Activated CD4-positive, alpha-beta T cell treated with anti-CD3 and anti-CD28 coated beads, Interleukin-2, Interleukin-4, amounts not matched to agents 100 ng/mL and 50 ng/mL, durations not matched to agents 16 hours and 8 hours (primary cell): ENCODE measurements around the gene CAPN7.

Source experiments
- DNase-seq: peaks from one replicate; pipeline ENCODE4 v3.0.0-alpha.2; 2020; ENCODE audit warnings: low spot score

The CAPN7 gene

DNA sequence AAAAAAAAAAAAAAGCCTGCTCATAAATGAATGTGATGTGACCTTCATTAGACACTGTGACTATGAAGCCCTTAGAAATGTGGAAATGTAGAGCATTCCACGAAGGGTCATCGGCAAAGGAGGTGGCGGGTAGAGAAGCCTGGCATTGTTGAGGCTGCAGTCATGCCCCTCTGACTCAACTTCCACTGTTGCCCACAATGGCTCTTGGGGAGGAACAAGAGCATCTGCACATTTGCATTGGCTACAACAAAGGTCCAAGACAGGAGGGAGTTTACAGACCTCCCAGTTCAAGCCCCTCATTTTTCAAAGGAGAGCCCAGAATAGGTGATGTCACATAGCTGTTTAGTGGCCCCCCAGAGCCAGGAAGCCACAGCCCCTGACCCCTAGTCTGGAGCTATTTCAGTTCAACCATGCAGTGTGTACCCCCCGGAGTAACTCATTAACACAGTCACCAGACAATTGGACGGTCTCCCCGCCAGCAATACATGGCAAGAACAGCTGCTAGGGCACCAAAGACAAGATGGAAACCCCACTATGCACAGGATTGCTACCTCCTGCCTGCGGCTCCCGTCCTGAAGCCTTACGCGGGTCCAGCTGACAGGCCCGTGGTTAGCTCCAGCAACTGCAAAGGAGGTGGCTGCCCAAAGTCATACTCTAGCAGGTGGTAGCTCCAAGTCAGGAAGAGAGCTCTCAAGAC, 70.1 kb downstream of the CAPN7 start:
- no peak for DNase-seq

DNA sequence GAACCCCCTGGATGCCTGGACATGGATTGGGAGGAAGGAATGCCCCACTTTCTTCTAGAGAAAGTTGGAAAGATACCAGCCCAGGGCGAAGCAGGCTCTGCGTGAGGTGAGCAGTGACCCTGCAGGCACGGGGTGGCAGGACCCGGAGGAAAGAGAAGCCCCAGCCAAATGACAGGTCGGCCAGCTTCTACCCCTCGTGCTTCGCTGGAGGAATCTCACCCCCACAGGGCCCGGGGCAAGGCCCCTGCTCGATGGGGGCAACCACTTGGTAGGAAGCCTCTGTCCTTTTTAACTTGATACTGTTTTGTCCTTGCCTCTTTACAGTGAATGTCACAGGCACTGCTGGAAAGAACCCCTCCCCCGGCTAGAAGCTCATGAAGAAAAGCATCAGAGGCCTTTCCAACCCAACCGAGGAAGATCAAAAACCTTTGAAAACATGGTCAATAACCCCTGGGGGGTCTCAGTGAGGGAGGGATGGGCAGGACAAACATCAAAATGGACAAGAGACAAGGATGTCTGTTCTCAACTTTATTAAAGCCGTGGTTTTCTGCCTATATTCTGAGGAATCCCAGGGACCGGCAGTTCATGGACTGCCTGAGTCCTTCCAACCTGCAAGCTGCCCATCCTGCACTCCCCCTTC, 71.9 kb downstream of the CAPN7 start:
- no peak for DNase-seq

DNA sequence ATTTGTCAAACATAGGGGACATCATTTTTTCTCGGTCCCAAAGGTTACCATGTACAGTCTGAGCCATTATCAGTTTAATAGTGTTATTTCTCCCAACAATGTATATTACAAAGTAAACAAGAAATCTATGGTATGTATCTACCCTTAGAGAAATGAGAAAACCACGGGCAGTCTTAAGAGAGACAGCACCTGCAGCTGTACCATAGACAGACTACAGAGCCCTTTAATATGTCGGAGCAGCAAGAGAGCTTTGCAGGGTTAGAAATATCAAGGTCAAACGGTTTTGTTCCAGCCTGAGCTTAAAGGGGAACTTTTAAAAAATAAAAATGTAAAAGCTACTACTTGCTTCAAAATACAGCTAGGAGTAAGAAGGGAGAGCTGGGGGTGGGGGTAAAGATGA, 73.2 kb downstream of the CAPN7 start:
- no peak for DNase-seq

DNA sequence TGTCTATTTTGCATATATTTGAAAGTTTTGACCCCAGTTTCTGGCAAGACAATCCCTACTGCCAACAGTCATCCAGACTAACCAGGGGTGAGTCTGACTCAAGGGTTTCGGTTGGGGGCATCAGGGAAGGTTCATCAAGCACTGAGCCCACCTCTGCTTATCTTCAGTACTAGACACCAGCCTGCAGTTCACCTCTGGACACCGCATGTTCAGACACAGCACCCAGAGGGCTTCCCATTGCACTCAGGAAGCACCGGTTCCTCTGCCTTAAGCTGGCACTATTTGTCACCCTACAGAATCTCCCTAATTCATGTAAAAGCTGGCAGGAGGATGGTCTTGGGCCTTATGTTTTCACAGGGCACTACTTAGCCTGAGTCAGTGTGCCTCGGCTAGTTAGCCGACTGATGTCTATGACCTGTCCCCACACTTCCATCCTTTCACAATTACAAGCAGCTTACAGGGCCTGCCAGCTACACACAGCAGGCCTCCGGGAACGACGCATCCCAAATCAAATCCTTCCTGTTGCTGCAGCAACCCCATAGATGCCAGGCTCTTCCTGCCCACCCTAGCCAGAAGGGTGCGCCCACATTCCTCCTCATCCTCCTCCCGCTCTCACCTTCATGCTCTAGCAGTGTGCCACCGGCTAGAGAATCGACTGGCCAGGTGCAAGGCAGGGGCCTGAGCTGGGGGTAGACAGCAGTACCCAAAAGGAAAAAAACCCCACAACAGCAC, 73.8 kb downstream of the CAPN7 start:
- DNase-seq: no peak

DNA sequence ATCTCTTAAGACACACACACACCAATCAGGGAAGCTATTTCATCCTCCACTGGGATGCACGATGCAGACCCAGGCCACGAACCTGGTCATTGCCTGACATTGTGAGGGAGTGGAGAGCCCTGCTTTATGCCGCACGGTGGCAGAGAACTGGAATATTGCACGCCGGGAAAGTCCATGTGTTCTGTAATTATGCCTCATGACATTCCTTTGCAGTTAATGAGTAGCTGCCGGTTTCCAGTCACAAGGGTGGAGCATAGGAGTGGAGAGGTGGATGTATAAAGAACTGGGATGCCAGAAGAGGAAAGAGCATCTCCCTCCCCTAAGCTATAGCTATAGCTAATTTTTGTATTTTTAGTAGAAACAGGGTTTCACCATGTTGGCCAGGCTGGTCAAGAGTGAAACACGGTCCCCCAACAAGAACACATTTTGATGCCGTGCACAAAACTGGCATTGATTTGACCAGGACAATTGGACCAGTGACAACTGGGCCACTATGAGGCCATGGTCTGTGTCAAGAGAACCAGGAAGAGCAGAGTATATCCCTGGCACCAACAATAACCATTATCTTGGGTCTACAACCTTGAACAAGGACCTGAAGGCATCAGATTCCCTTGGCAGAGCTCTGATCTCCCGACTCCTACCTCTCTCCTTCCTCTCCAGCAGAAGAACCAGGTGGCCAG, 74.9 kb downstream of the CAPN7 start:
- no peak for DNase-seq

DNA sequence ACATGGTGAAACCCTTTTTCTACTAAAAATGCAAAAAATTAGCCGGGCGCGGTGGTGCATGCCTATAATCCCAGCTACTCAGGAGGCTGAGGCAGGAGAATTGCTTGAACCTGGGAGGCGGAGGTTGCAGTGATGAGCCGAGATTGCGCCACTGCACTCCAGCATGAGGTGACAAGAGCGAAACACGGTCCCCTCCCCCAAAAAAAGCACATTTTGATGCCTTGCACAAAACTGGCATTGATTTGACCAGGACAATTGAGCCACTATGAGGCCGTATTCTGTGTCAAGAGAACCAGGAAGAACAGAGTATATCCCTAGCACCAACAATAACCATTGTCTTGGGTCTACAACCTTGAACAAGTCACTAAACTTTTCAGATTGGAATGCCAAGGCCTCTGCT, 75.8 kb downstream of the CAPN7 start:
- no peak for DNase-seq

DNA sequence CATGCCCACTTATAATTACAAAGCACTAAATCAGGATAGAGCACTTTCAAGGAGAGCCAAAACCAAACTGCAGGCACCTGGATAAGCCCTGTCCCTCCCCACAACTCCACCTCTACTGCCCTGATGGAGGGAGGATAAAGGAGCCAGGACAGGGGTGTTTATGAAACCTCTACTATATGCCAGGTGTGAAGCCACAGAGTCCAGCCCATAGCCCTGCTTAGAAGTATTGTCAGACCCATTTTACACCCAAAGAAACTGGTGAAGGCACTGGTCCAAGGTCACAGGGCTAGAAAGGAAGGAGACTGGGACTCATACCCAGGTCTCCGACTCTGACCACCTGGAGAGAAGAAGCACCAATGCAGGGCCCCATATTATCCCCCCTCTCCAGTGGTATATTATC, 77.7 kb downstream of the CAPN7 start:
- no peak for DNase-seq

DNA sequence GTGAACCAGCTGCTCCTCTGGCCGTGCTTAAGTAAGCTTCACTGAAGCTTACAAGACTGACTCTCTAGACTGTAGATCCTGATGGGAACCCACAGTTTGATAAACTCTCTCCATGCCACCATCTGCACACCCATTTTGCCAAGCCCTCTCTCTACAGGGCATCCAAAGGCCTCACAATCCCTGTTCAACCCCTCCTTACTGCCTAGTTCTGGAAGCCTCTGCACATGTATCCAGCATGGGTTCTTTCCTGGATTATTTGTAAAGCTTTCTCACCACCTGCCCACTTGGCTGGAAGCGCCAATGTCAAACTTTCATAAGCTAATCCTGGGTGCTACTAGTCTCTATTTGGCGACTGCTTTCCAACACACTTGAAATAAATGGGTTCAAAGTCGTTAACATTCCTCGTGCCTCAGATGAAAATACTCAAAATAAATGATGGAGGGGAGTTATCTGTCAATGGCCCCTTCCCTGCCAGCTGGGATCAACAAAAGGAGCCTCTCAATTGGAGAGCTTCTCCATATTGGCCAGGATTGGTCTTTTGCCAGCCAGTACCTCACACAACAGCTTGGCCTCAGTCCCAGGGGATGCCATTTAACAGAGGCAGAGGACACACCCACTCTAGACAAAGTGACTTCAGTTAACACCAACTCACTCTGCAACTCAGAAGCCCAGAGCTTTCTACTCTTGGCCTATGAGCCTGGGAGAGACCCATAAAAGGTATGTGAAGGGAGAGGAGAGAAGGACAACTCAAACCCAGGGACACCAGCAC, 78.3 kb downstream of the CAPN7 start:
- DNase-seq: no peak

DNA sequence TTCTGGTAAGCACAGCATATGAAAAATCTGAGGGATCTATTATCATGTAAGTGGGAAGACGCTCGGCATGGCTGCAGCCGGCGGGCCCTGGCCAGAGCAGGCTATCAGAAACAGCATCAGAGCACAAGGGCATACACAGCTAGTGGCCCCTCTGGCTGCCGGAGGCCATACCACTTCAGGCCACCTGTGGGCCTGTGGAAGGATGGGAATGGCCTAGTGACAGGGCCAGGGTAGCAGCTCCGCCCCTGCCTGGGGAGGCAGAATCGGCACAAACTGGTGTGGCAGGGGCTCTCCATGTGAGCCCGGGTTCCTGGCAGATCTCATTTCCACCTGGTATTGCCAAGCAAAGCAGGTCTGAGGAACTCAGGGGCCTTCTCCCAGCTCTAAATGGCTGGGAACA, 80.0 kb downstream of the CAPN7 start:
- no peak for DNase-seq

DNA sequence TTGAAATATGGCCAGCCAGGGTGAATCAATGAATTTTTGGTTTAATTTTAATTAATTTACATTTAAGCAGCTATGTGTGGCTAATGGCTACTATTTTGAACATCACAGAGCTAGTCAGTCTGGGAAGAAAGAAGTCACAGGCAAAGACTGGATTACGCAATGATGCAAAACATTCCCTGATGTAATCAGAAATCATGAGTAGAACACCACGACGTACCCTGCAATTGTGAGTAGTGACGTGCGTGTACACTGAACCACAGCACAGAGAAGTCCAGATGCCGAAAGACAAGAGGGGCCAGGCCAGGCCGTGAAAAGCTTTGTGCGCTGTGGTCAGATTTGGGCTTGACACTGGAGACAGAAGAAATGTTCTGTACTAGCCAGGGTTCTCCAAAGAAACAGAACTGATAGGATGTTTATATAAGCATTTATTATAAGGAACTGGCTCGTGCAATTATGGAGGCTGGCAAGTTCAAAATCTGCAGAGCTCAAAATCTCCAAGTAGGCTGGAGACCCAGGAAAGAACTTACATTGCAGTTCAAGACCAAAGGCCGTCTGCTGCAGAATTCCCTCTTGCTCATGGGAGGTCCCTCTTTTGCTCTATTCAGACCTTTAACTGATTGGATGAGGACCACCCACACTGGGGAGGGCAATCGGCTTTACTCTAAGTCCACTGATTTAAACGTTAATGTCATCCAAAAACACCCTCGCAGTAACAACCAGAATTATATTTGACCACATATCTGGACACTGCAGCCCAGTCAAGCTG, 81.7 kb downstream of the CAPN7 start:
- DNase-seq: no peak

DNA sequence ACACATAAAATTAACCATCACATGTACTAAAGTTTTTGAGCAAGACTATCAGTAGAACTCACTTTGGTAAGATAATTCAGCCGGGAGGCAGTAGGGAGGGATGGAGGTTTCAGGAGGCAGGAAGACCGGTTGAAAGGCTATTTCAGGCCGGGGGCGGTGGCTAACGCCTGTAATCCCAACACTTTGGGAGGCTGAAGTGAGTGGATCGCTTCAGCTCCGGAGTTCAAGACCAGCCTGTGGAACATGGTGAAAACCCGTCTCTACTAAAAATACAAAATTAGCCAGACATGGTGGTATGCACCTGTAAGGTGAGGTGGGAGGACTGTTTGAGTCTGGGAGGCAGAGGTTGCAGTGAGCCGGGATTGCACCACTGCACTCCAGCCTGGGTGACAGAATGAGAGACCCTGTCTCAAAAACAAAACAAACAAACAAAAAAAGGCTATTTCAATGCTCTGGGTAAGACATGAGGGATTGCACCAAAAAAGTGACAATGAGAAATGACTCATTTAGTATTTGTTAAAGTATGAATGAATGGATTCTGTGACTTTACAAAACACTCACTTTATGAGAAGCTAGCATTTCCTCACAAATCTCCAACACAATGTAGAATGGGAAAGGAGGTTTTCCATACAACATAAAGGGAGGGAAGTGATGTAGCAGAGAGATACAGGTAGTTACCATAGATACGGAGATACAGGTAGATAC, 82.4 kb downstream of the CAPN7 start:
- no peak for DNase-seq

DNA sequence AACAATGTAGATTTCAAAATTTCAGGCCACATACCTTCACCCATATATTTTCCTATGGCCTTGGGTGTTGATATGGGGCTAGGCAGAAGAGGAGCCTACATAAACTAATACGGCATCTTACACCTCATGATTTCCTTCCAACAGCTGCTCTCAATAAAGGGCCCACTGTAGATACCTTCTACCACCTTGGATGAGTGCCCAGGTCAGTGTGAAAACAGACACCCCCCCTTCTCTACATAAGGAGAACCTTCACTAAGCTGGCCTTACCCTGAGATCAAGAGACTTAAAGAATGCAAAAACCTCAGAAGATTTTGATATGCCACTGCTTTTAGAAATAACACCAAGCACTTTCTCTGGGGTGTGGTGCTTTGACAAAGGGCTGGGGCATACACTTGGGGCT, 83.6 kb downstream of the CAPN7 start:
- DNase-seq: no peak

DNA sequence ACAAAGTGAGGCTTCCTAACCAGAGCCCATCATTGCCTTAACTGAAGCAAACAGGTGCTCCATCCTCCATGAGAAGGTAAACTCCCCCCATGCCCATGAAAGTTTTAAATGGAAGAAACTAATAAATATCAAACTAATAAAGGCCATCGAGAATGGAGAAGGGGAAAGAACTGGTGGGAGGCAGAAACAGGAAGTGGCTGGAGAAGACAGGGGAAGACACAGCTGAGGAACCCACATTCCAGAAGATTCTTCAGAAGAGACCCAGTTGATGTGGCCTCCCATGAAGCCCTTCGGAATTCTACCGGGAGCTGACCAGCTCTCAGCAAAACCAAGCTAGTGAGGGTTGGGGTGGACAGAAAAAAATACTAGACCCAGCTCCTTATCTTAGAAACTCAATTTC, 84.7 kb downstream of the CAPN7 start:
- DNase-seq: no peak

DNA sequence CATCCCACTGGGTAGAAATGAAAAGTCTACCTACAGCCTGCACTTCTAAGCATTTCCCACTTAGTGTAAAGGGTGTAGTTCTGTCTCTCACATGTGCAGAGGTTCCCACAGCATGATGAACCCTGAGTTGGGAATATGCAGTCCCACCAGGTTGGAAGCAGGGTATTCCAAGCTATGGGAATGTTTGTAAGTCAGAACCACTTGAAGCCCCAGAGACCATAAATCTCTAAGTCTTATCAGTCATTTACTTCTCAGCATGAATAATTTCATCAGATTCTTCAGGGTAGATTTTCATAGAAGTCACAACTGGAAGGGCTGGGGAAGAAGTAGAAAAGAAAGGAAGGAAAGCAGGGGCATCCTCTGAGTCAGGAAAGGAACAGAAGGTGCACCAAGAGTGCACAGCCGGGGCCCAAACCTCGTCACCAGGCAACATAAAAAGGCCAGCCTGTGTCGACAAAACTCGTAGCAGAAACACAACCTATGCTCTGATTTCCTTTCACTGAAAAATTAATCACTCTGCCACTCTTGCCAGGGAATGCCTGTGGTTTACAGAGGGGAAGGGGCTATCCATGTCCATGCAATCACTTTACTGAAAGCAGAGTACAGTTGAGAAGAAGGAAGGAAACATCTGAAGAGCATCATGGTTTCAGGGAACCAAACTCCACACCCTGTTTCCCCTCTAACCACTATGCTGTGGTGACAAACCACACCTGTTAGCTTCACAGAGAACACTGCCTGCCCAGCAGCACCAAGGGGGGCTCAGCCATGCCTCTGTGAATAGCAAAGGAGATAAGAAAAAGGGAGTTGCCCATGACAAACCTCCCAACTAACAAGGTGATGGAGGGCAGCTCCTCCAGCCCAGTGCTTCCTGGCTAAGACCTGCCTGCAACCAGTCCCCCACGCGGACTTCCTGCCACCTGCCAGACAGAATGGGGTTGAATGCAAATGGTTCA, 85.8 kb downstream of the CAPN7 start:
- DNase-seq: peak; percentile 74

DNA sequence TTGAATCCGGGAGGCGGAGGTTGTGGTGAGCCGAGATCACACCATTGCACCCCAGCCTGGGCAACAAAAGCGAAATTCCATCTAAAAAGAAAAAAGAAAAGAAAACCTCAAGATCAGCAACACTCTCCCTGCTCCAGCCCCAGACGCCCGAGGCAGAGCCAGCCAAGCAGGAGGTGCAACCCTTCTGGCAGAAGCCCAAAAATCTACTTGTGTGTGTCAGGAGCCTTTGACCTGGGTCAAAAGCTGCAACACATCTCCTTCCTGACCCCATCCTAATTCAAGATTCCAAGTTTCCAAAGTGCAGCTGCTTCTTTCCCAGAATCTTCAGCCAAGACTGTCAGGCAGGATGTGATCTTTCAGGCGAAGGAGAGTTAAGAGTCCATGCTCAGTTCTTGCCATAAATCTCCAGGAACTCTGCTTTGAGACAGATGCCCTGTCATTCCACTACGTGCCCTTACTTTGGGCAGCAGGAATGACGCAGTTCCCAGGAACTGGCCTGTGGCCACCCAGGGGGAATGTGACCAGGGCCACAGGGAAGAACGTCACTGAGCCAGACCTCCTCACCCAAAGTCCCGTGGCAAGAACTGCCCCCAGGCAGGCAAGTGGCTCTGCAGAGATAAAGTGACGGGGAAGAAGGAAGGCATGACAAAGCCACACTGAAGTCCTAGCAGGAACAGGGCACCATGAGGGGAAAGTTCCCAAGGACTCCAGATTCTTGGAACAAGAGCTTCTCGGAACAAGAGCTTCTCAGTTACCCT, 86.9 kb downstream of the CAPN7 start:
- no peak for DNase-seq

DNA sequence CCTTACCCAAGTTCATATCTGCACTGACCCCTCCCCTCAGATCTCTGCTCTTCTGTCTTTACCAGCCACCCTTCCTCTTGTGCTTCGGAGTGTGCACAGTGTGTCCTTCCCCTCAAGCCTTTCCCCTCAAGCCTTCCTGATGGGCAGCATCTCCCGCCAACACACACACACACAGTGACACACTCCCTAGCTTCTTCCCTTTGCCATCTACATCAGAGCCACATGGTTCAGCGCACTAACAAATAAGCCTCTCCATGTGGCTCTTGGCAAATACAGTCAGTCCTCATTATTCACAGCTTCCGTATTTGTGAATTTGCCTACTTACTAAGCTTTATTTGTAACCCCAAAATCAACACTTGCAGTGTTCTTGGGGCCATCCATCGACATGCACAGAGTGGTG, 88.9 kb downstream of the CAPN7 start:
- DNase-seq: no peak

DNA sequence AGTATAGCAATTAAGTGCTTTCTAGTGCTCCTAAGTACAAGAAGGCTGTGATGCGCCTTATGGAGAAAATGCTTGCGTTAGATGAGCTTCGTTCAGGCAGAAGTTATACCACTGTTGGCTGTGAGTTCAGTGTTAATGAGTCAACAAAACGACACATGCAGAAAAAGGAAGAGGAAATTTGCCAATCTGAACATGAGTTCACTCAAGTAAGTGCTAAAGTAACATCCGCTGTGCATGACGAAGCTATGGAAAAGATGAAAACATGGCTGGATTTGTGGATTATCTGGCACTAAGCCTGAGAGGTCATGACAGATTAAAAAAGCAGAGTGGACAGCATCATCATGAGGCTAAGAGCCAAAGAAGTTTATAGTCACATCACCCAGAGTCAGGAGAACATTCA, 89.5 kb downstream of the CAPN7 start:
- no peak for DNase-seq

DNA sequence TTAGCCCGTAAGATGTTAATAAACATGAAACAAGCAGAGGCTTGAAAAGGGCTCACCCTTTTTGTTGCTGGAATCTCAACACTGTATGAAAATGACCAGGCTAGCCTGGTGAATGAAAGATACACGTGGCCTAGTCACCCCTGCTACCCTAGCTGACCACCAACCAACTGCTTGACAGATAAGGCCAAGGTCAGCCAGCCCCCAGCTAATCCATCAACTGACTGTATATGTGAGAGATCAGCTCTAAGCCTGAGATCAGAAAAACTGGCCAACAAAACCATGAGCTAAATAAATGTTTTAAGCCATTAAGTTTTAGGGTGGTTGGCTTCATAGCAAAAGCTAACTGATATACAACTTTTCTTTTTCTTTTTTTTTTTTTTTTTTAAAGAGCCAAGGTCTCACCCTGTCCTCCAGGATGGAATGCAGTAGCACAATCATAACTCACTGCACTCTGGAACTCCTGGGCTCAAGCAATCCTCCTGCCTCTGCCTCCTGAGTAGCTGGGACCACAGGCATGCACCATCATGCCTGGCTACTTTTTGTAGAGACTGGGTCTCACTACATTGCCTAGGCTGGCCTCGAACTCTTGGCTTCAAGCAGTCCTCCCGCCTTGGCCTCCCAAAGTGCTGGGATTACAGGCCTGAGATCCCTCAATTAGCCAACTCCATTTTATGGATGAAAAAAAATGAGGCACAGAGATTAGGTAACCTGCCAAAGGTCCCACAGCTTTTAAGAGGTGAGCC, 91.7 kb downstream of the CAPN7 start:
- DNase-seq: no peak
